Breast epithelium (tissue), 4 donors: ENCODE results near the gene FXYD3. TPM values are rescaled to one million over a fixed set of nuclear protein-coding genes. Genes with fewer than 3 reads are reported as not detected.

ENCODE experiments used
- DNase-seq, 2 donors: peaks; one replicate each; pipeline ENCODE4 v3.0.0-alpha.2; 2019; ENCODE audit warnings: low spot score in 2 of 2
- H3K27ac ChIP-seq, 2 donors: fragments of 200-600 bp; sonication (generic) in 1 of 2; one replicate each; pipeline ENCODE4 v1.5.1; 2016 to 2019; ENCODE audit warnings: mild to moderate bottlenecking in 1 of 2
- H3K27me3 ChIP-seq, 2 donors: fragments of 200-600 bp; sonication (generic) in 1 of 2; one replicate each; pipeline versions ENCODE4 v1.5.1 to v1.6.0; 2017 to 2019; ENCODE audit warnings: control low read depth in 1 of 2, mild to moderate bottlenecking in 1 of 2
- H3K36me3 ChIP-seq: fragments of 200-600 bp; one replicate; pipeline ENCODE4 v1.5.1; 2019
- H3K4me1 ChIP-seq, 2 donors: fragments of 200-600 bp; sonication (generic); one replicate each; pipeline ENCODE4 v1.5.1; 2016 to 2019; ENCODE audit warnings: control low read depth in 1 of 2
- H3K4me3 ChIP-seq, 3 donors: fragments of 200-600 bp; sonication (generic); 1 replicate in 2 of 3; 2 replicates in 1 of 3; pipeline ENCODE4 v1.5.1; 2016 to 2019; ENCODE audit warnings: mild to moderate bottlenecking in 3 of 3, moderate library complexity in 2 of 3
- H3K9me3 ChIP-seq, 2 donors: fragments of 200-600 bp; sonication (generic) in 1 of 2; one replicate each; pipeline ENCODE4 v1.5.1; 2016 to 2019; ENCODE audit warnings: control low read depth in 1 of 2
- CTCF ChIP-seq, 3 donors: fragments of 450-650 bp; IDR thresholded peaks; one replicate each; pipeline ENCODE4 v1.5.1; 2016 to 2017; ENCODE audit warnings: antibody characterized with exemption in 3 of 3, mild to moderate bottlenecking in 3 of 3, moderate library complexity in 3 of 3
- POLR2A ChIP-seq: fragments of 450-650 bp; IDR thresholded peaks from one replicate; pipeline ENCODE4 v1.6.1; 2016; ENCODE audit warnings: antibody characterized with exemption, mild to moderate bottlenecking, moderate library complexity
- POLR2AphosphoS5 ChIP-seq, 3 donors: sonication (generic); formaldehyde crosslinking; IDR thresholded peaks; one replicate each; pipeline ENCODE4 v1.6.1; 2017; ENCODE audit warnings: antibody characterized with exemption in 3 of 3
- intact Hi-C: fragments of 100-400 bp; cut with DNase I; formaldehyde crosslinking; loops from one replicate; pipeline ENCODE4 v1.15.1; 2023; ENCODE audit warnings: low total_unique reads
- total RNA-seq, 3 donors: library from RNA; depleted of rRNA; stranded (reverse); fragments of >200 nt; gene quantifications; one replicate each; pipeline ENCODE4 v1.1.0, GENCODE V29; 2016

The FXYD3 gene
- total RNA-seq, 3 donors from 2014 or later: 135 to 318 TPM; not detected in 1

GRCh38 chr19:35075202-35076025 is 40.2 kb upstream of the FXYD3 start:
- H3K27me3 ChIP-seq: no peaks in the 10 kb centered on the region
- DNase-seq: no peak
- no peak overlapping the region for H3K27ac ChIP-seq
- intact Hi-C loops: no loop called here
- no peak for TF ChIP-seq CTCF (IDR thresholded peaks at IDR 0.05)
- TF ChIP-seq POLR2A: no peak
- no peak for TF ChIP-seq POLR2AphosphoS5 (IDR thresholded peaks at IDR 0.05)
- no peaks in the 10 kb centered on the region for H3K36me3 ChIP-seq
- H3K4me3 ChIP-seq: no peak overlapping the region
- no peaks in the 10 kb centered on the region for H3K4me1 ChIP-seq
- H3K9me3 ChIP-seq: peaks cover 0 to under 1% of the 10 kb centered on the region in 2 donors

GRCh38 chr19:35076026-35076370 is 39.6 kb upstream of the FXYD3 start:
- H3K4me1 ChIP-seq: no peaks in the 10 kb centered on the region
- DNase-seq: no peak
- H3K9me3 ChIP-seq: no peaks in the 10 kb centered on the region
- H3K4me3 ChIP-seq: no peak overlapping the region
- H3K27ac ChIP-seq: no peak overlapping the region
- TF ChIP-seq POLR2AphosphoS5 (IDR thresholded peaks at IDR 0.05): no peak
- TF ChIP-seq CTCF (IDR thresholded peaks at IDR 0.05): no peak
- TF ChIP-seq POLR2A: no peak
- H3K27me3 ChIP-seq: no peaks in the 10 kb centered on the region
- no peaks in the 10 kb centered on the region for H3K36me3 ChIP-seq
- intact Hi-C loops: no loop called here

- no peak for DNase-seq
- TF ChIP-seq POLR2AphosphoS5 (IDR thresholded peaks at IDR 0.05): no peak
- TF ChIP-seq CTCF (IDR thresholded peaks at IDR 0.05): no peak
- TF ChIP-seq POLR2A: no peak
- intact Hi-C loops: no loop called here
These were observed 39.0 kb upstream of the FXYD3 start for GRCh38 chr19:35076657-35077056.

DNA sequence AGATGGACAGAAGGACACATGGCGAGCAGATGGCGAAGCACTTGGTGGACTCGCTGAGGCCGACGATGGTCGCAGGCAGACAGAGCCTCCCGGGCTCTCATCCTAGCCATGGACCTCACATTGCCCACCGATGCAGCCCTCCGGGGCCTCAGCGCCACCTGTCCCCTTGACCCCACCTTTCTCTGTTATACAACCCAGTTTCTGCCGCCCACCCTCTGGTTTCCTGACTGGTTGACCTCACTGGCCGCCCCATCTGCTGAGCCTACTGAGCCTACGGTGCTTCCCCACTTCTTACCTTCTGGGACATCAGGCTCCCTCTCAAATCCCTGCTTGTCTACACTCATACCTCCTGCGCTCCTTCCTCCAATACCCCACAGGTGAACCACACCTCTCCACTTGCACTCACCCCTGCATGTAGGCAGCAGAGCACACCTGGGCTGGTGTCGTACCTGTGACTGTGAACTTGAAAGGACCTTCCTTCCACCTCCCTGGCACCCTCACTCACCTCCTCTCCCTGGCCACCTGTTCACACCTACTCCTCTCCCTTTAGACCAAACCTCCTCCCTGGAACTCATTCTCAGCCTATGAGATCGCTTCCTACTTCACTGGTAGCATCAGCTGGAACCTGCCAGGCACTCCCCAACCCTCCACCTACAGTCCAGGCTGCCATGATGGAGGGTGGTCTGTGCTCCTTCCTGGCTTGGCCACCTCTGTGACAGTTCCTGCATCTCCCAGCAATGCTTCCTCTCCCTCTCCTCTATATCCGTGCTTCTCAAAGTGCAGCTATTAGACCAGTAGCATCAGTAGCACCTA is 38.0 kb upstream of the FXYD3 start:
- no peak overlapping the region for H3K4me3 ChIP-seq
- no peak for DNase-seq
- H3K9me3 ChIP-seq: no peaks in the 10 kb centered on the region
- H3K27ac ChIP-seq: no peak overlapping the region
- no peaks in the 10 kb centered on the region for H3K36me3 ChIP-seq
- no peaks in the 10 kb centered on the region for H3K27me3 ChIP-seq
- no peaks in the 10 kb centered on the region for H3K4me1 ChIP-seq
- no peak for TF ChIP-seq CTCF (IDR thresholded peaks at IDR 0.05)
- TF ChIP-seq POLR2AphosphoS5 (IDR thresholded peaks at IDR 0.05): no peak
- TF ChIP-seq POLR2A: no peak
- intact Hi-C loops: no loop called here

More at GRCh38 chr19:35076657-35077056, 39.0 kb upstream of the FXYD3 start:
- no peaks in the 10 kb centered on the region for H3K27me3 ChIP-seq
- no peak overlapping the region for H3K4me3 ChIP-seq
- H3K27ac ChIP-seq: no peak overlapping the region
- H3K4me1 ChIP-seq: no peaks in the 10 kb centered on the region
- no peaks in the 10 kb centered on the region for H3K36me3 ChIP-seq
- no peaks in the 10 kb centered on the region for H3K9me3 ChIP-seq

DNA sequence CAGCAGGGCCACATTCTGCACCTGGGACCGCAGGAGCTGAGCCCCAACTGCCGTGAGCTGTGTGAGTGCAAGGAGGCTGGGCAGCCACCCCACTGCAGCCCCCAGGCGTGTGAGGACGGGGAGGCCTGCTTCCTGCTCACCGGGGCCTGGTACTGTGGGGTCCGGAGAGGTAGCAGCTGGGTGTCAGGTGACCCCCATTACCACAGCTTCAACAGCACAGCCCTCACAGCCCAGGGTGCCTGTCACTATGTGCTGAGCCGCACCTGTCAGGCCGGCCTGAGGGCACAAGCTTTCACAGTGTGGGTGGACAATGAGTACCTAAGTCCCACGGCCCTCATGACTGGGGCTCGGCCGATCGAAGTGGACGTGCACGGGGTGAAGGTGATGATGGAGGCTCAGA is 35.8 kb upstream of the FXYD3 start:
- intact Hi-C loops: no loop called here
- Histone ChIP-seq H3K27me3 (no peaks in the 10 kb centered on the region), H3K36me3 (no peaks in the 10 kb centered on the region), H3K9me3 (no peaks in the 10 kb centered on the region), H3K4me1 (no peaks in the 10 kb centered on the region), H3K27ac (no peak overlapping the region), H3K4me3 (no peak overlapping the region)
- no peak for DNase-seq
- TF ChIP-seq POLR2AphosphoS5 (IDR thresholded peaks at IDR 0.05): no peak
- no peak for TF ChIP-seq POLR2A
- no peak for TF ChIP-seq CTCF (IDR thresholded peaks at IDR 0.05)
